ENCODE data around the gene FSTL5.
"Not testable (repeated sequence)": the region's sequence is repeated elsewhere in the genome, so short reads cannot be mapped to it uniquely, and the experiment has no call there.

Gene FSTL5

GRCh38 chr4:162131256-162131655, 32.5 kb downstream of the FSTL5 start:
- no peak overlapping the region for H3K27ac ChIP-seq
- TF ChIP-seq CTCF (IDR thresholded peaks at IDR 0.05) (peak; percentile 46), ZFX (IDR thresholded peaks at IDR 0.05; ENCODE audit: borderline replicate concordance) (no peak)

- TF ChIP-seq ZFX (IDR thresholded peaks at IDR 0.05; ENCODE audit: borderline replicate concordance) (no peak), CTCF (IDR thresholded peaks at IDR 0.05) (no peak)
- H3K27ac ChIP-seq = no peak overlapping the region
Observed at GRCh38 chr4:162126729-162127128, 37.1 kb downstream of the FSTL5 start.

- no peak for TF ChIP-seq CTCF (IDR thresholded peaks at IDR 0.05)
- no peak for TF ChIP-seq ZFX (IDR thresholded peaks at IDR 0.05; ENCODE audit: borderline replicate concordance)
- no peak overlapping the region for H3K27ac ChIP-seq
Observed at GRCh38 chr4:162117051-162117450, 46.7 kb downstream of the FSTL5 start.

GRCh38 chr4:162116095-162116779, 47.6 kb downstream of the FSTL5 start:
- no peak overlapping the region for H3K27ac ChIP-seq
- TF ChIP-seq ZFX (IDR thresholded peaks at IDR 0.05; ENCODE audit: borderline replicate concordance) = no peak

- no peak overlapping the region for H3K27ac ChIP-seq
- TF ChIP-seq ZFX (IDR thresholded peaks at IDR 0.05; ENCODE audit: borderline replicate concordance) = no peak
- TF ChIP-seq CTCF (IDR thresholded peaks at IDR 0.05) = no peak
Observed at GRCh38 chr4:162115333-162115732, 48.5 kb downstream of the FSTL5 start.

- TF ChIP-seq ZFX (IDR thresholded peaks at IDR 0.05; ENCODE audit: borderline replicate concordance) = no peak
- TF ChIP-seq CTCF (IDR thresholded peaks at IDR 0.05) = no peak
- no peak overlapping the region for H3K27ac ChIP-seq
Observed at GRCh38 chr4:162111078-162111477, 52.7 kb downstream of the FSTL5 start.

- TF ChIP-seq ZFX (IDR thresholded peaks at IDR 0.05; ENCODE audit: borderline replicate concordance) = no peak
- TF ChIP-seq CTCF (IDR thresholded peaks at IDR 0.05) = no peak
- H3K27ac ChIP-seq = no peak overlapping the region
Observed at GRCh38 chr4:162104459-162105124, 59.2 kb downstream of the FSTL5 start.

GRCh38 chr4:162103908-162104307, 59.9 kb downstream of the FSTL5 start:
- H3K27ac ChIP-seq = not testable (repeated sequence)
